HEK293 (cell line): ENCODE results near the gene TNS3.

Source experiments
- CTCF ChIA-PET: fragments of 350-600 bp; formaldehyde crosslinking; extraction: SDS; loops from one replicate; lab custom pipeline; 2021; ENCODE audit warnings: antibody characterized with exemption; lab: Yijun Ruan, JAX
- POLR2A ChIA-PET: fragments of 300-600 bp; formaldehyde crosslinking; extraction: SDS; loops from one replicate; lab custom pipeline; 2020; ENCODE audit warnings: antibody characterized with exemption, inconsistent platforms; lab: Yijun Ruan, JAX
- H3K27ac ChIP-seq: fragments of 200-500 bp; sonication (Bioruptor generic); 2 replicates; pipeline ENCODE4 v1.5.1; 2014; ENCODE audit warnings: low read depth, low read length, control low read depth, inconsistent platforms; ENCODE audit errors: extremely low read depth
- H3K36me3 ChIP-seq, 2 experiments: fragments of 200-500 bp in 1 of 2; sonication (Bioruptor generic) in 1 of 2; 1 replicate in 1 of 2; 2 replicates in 1 of 2; pipeline ENCODE4 v1.5.1; 2014 to 2017; ENCODE audit warnings: inconsistent platforms in 2 of 2, low read length in 2 of 2; ENCODE audit not compliant: control insufficient read depth in 2 of 2, insufficient read depth in 1 of 2
- H3K4me1 ChIP-seq: fragments of 200-500 bp; sonication (Bioruptor generic); 2 replicates; pipeline ENCODE4 v1.5.1; 2014; ENCODE audit warnings: mild to moderate bottlenecking, low read length, inconsistent platforms; ENCODE audit not compliant: control insufficient read depth, insufficient read depth
- H3K4me3 ChIP-seq: 2 replicates; pipeline ENCODE4 v1.5.1; 2011; ENCODE audit warnings: low read depth, mild to moderate bottlenecking, control low read depth, low read length, moderate library complexity
- H3K9me3 ChIP-seq: fragments of 200-500 bp; sonication (Bioruptor generic); 2 replicates; pipeline ENCODE4 v1.5.1; 2014; ENCODE audit warnings: low read depth, low read length, inconsistent platforms; ENCODE audit not compliant: control insufficient read depth, insufficient read depth
- GLI2 ChIP-seq: fragments of 450-650 bp; formaldehyde crosslinking; IDR thresholded peaks from 2 replicates; pipeline ENCODE4; 2017; ENCODE audit warnings: missing biosample characterization, missing genetic modification characterization, low read depth, borderline replicate concordance
- HOXA7 ChIP-seq: sonication (generic); formaldehyde crosslinking; IDR thresholded peaks from 2 replicates; pipeline ENCODE4 v1.8.1; 2022; ENCODE audit warnings: missing genetic modification reagents, borderline replicate concordance
- KLF16 ChIP-seq: fragments of 450-650 bp; formaldehyde crosslinking; IDR thresholded peaks from 2 replicates; pipeline ENCODE4 v1.5.1; 2017; ENCODE audit warnings: missing biosample characterization, missing genetic modification characterization
- MYNN ChIP-seq: fragments of 450-650 bp; formaldehyde crosslinking; IDR thresholded peaks from 2 replicates; pipeline ENCODE4 v1.5.1; 2016; ENCODE audit warnings: missing biosample characterization, missing genetic modification characterization, borderline replicate concordance
- PRDM4 ChIP-seq: fragments of 450-650 bp; formaldehyde crosslinking; IDR thresholded peaks from 2 replicates; pipeline ENCODE4 v1.5.1; 2017; ENCODE audit warnings: missing biosample characterization, missing genetic modification characterization
- ZEB2 ChIP-seq: fragments of 450-650 bp; formaldehyde crosslinking; IDR thresholded peaks from 2 replicates; pipeline ENCODE4 v1.5.1; 2016; ENCODE audit warnings: missing biosample characterization, missing genetic modification characterization
- ZNF239 ChIP-seq: fragments of 450-650 bp; formaldehyde crosslinking; IDR thresholded peaks from 2 replicates; pipeline ENCODE4 v1.5.1; 2016; ENCODE audit warnings: missing biosample characterization, missing genetic modification characterization
- ZNF248 ChIP-seq: fragments of 450-650 bp; formaldehyde crosslinking; IDR thresholded peaks from 2 replicates; pipeline ENCODE4 v1.5.1; 2017; ENCODE audit warnings: missing biosample characterization, missing genetic modification characterization
- ZNF621 ChIP-seq: fragments of 450-650 bp; formaldehyde crosslinking; IDR thresholded peaks from 2 replicates; pipeline ENCODE4 v1.5.1; 2017; ENCODE audit warnings: missing biosample characterization, missing genetic modification characterization
- ZNF623 ChIP-seq: fragments of 450-650 bp; formaldehyde crosslinking; IDR thresholded peaks from 2 replicates; pipeline ENCODE4 v1.5.1; 2016; ENCODE audit warnings: missing biosample characterization, missing genetic modification characterization
- ZSCAN18 ChIP-seq: fragments of 450-650 bp; formaldehyde crosslinking; IDR thresholded peaks from 2 replicates; pipeline ENCODE4 v1.5.1; 2016; ENCODE audit warnings: missing biosample characterization, missing genetic modification characterization
- TF ChIP-seq, protein P1 (sequence below): fragments of 450-650 bp; formaldehyde crosslinking; IDR thresholded peaks from 2 replicates; pipeline ENCODE4 v1.5.1; 2016; ENCODE audit warnings: missing biosample characterization, missing genetic modification characterization, borderline replicate concordance
- TF ChIP-seq, protein P2 (sequence below): fragments of 450-650 bp; formaldehyde crosslinking; IDR thresholded peaks from 2 replicates; pipeline ENCODE4 v1.5.1; 2016; ENCODE audit warnings: missing biosample characterization, missing genetic modification characterization
- TF ChIP-seq, protein P3 (sequence below): fragments of 450-650 bp; formaldehyde crosslinking; IDR thresholded peaks from 2 replicates; pipeline ENCODE4 v1.5.1; 2016; ENCODE audit warnings: missing biosample characterization, missing genetic modification characterization, low read depth

TNS3 gene

GRCh38 chr7:47511699-47512370, 70.1 kb downstream of the TNS3 start:
- CTCF ChIA-PET: interaction anchor here (0.9 to 1.2 kb wide), 2 partner anchors 9 to 246 kb away, joined by 3 to 4 read pairs; no protein-coding TSS in a partner anchor
- POLR2A ChIA-PET: no interaction called here
- no peak for TF ChIP-seq PRDM4 (tag by site-specific recombination)
- TF ChIP-seq KLF16 (tag by site-specific recombination): no peak
- TF ChIP-seq ZNF239 (tag by site-specific recombination): no peak
- TF ChIP-seq, protein P1, sequence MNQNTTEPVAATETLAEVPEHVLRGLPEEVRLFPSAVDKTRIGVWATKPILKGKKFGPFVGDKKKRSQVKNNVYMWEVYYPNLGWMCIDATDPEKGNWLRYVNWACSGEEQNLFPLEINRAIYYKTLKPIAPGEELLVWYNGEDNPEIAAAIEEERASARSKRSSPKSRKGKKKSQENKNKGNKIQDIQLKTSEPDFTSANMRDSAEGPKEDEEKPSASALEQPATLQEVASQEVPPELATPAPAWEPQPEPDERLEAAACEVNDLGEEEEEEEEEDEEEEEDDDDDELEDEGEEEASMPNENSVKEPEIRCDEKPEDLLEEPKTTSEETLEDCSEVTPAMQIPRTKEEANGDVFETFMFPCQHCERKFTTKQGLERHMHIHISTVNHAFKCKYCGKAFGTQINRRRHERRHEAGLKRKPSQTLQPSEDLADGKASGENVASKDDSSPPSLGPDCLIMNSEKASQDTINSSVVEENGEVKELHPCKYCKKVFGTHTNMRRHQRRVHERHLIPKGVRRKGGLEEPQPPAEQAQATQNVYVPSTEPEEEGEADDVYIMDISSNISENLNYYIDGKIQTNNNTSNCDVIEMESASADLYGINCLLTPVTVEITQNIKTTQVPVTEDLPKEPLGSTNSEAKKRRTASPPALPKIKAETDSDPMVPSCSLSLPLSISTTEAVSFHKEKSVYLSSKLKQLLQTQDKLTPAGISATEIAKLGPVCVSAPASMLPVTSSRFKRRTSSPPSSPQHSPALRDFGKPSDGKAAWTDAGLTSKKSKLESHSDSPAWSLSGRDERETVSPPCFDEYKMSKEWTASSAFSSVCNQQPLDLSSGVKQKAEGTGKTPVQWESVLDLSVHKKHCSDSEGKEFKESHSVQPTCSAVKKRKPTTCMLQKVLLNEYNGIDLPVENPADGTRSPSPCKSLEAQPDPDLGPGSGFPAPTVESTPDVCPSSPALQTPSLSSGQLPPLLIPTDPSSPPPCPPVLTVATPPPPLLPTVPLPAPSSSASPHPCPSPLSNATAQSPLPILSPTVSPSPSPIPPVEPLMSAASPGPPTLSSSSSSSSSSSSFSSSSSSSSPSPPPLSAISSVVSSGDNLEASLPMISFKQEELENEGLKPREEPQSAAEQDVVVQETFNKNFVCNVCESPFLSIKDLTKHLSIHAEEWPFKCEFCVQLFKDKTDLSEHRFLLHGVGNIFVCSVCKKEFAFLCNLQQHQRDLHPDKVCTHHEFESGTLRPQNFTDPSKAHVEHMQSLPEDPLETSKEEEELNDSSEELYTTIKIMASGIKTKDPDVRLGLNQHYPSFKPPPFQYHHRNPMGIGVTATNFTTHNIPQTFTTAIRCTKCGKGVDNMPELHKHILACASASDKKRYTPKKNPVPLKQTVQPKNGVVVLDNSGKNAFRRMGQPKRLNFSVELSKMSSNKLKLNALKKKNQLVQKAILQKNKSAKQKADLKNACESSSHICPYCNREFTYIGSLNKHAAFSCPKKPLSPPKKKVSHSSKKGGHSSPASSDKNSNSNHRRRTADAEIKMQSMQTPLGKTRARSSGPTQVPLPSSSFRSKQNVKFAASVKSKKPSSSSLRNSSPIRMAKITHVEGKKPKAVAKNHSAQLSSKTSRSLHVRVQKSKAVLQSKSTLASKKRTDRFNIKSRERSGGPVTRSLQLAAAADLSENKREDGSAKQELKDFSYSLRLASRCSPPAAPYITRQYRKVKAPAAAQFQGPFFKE (tag by site-specific recombination): no peak
- TF ChIP-seq MYNN (tag by site-specific recombination): no peak
- TF ChIP-seq ZEB2 (tag by site-specific recombination): no peak
- TF ChIP-seq, protein P2, sequence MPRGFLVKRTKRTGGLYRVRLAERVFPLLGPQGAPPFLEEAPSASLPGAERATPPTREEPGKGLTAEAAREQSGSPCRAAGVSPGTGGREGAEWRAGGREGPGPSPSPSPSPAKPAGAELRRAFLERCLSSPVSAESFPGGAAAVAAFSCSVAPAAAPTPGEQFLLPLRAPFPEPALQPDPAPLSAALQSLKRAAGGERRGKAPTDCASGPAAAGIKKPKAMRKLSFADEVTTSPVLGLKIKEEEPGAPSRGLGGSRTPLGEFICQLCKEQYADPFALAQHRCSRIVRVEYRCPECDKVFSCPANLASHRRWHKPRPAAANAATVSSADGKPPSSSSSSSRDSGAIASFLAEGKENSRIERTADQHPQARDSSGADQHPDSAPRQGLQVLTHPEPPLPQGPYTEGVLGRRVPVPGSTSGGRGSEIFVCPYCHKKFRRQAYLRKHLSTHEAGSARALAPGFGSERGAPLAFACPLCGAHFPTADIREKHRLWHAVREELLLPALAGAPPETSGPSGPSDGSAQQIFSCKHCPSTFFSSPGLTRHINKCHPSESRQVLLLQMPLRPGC: no peak
- TF ChIP-seq, protein P3, sequence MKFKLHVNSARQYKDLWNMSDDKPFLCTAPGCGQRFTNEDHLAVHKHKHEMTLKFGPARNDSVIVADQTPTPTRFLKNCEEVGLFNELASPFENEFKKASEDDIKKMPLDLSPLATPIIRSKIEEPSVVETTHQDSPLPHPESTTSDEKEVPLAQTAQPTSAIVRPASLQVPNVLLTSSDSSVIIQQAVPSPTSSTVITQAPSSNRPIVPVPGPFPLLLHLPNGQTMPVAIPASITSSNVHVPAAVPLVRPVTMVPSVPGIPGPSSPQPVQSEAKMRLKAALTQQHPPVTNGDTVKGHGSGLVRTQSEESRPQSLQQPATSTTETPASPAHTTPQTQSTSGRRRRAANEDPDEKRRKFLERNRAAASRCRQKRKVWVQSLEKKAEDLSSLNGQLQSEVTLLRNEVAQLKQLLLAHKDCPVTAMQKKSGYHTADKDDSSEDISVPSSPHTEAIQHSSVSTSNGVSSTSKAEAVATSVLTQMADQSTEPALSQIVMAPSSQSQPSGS: no peak
- TF ChIP-seq ZNF621: no peak
- no peak for TF ChIP-seq ZNF248 (tag by site-specific recombination)
- no peak for TF ChIP-seq HOXA7 (CRISPR knock-in tag)
- TF ChIP-seq ZSCAN18 (tag by site-specific recombination): no peak
- TF ChIP-seq ZNF623: no peak
- no peak for TF ChIP-seq GLI2
- H3K4me1 ChIP-seq: no peaks in the 10 kb centered on the region
- H3K27ac ChIP-seq: no peak overlapping the region
- no peaks in the 10 kb centered on the region for H3K36me3 ChIP-seq
- no peaks in the 10 kb centered on the region for H3K9me3 ChIP-seq
- H3K4me3 ChIP-seq: no peak overlapping the region
